ENCODE data around the gene SIM1. TPM values are rescaled to one million over a fixed set of nuclear protein-coding genes. Genes with fewer than 3 reads are reported as not detected.

SIM1 gene
- total RNA-seq, 2 experiments from 2014 or later, result not detected

DNA sequence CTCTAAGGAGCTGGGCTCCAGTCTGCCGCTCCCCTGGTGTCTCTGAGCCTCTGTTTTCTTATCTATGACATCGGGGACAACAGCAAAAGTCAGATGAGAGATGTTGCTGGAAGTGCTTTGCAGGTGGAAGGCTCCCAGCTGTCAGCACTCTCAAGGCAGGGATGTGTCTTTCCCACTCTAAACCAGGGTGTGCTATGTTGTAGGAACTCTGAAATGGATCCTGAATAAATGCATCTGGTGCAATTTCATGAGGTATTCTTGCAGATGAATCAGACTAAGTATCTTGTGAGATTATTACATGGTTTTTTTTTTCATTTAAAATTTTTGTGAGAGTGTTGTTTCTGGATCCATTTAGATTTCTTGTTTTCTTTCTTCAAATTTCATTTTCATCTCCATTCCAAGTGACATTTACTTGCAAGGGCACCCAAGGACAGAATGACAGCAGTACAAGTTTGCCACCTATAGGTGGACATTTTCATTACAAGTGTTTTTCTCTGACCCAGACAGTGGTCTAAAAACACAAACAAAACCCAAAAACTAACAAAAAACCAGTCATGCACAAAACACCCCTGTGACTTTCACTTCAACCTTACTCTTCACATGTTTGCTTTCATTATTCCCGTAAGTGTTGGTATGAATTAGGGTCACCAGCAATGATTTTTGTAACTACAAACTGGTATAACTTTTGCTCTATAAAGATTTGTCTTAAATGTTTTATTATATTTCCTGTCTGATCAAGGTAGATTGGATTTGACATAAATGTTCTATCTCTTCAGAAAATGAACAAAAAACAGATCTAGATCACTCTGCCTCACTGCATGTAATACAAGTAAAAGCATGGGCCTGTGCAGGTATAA lies 14.7 kb upstream of the SIM1 start:
- H3K4me1 Mint-ChIP-seq, result no peaks in the 10 kb centered on the region
- peaks cover 36% of the 10 kb centered on the region for H3K27me3 Mint-ChIP-seq
- H3K4me3 Mint-ChIP-seq, result no peak overlapping the region
- no peak overlapping the region for H3K27ac Mint-ChIP-seq
- H3K36me3 Mint-ChIP-seq, result no peaks in the 10 kb centered on the region
- H3K9me3 Mint-ChIP-seq, result no peaks in the 10 kb centered on the region
- DNase-seq, result no peak

- no peaks in the 10 kb centered on the region for H3K9me3 Mint-ChIP-seq
- H3K4me3 Mint-ChIP-seq, result no peak overlapping the region
- H3K27ac Mint-ChIP-seq, result no peak overlapping the region
- H3K4me1 Mint-ChIP-seq, result peaks cover 7% of the 10 kb centered on the region
- peaks cover 65% of the 10 kb centered on the region for H3K27me3 Mint-ChIP-seq
- no peak for DNase-seq
- H3K36me3 Mint-ChIP-seq, result no peaks in the 10 kb centered on the region
Measured at GRCh38 chr6:100475554-100476320, 11.0 kb upstream of the SIM1 start.

- Mint-ChIP-seq H3K36me3 (peaks cover 1% of the 10 kb centered on the region), H3K9me3 (peaks cover 2% of the 10 kb centered on the region), H3K27ac (no peak overlapping the region), H3K4me3 (no peak overlapping the region), H3K4me1 (peaks cover 7% of the 10 kb centered on the region), H3K27me3 (peaks cover 89% of the 10 kb centered on the region)
- no peak for DNase-seq
Measured at GRCh38 chr6:100473182-100473581, 8.5 kb upstream of the SIM1 start.

- H3K27ac Mint-ChIP-seq, result no peak overlapping the region
- peak; percentile 54 for DNase-seq
- H3K9me3 Mint-ChIP-seq, result peaks cover 7% of the 10 kb centered on the region
- peaks cover 9% of the 10 kb centered on the region for H3K4me1 Mint-ChIP-seq
- peaks cover 89% of the 10 kb centered on the region for H3K27me3 Mint-ChIP-seq
- peaks cover 5% of the 10 kb centered on the region for H3K36me3 Mint-ChIP-seq
- no peak overlapping the region for H3K4me3 Mint-ChIP-seq
Measured at GRCh38 chr6:100472674-100473073, 8.0 kb upstream of the SIM1 start.

GRCh38 chr6:100470422-100471120 lies 5.8 kb upstream of the SIM1 start:
- Mint-ChIP-seq H3K4me3 (no peak overlapping the region), H3K36me3 (peaks cover 6% of the 10 kb centered on the region), H3K9me3 (peaks cover 9% of the 10 kb centered on the region), H3K27ac (no peak overlapping the region), H3K27me3 (peaks cover 90% of the 10 kb centered on the region), H3K4me1 (peaks cover 18% of the 10 kb centered on the region)
- DNase-seq, result no peak

DNA sequence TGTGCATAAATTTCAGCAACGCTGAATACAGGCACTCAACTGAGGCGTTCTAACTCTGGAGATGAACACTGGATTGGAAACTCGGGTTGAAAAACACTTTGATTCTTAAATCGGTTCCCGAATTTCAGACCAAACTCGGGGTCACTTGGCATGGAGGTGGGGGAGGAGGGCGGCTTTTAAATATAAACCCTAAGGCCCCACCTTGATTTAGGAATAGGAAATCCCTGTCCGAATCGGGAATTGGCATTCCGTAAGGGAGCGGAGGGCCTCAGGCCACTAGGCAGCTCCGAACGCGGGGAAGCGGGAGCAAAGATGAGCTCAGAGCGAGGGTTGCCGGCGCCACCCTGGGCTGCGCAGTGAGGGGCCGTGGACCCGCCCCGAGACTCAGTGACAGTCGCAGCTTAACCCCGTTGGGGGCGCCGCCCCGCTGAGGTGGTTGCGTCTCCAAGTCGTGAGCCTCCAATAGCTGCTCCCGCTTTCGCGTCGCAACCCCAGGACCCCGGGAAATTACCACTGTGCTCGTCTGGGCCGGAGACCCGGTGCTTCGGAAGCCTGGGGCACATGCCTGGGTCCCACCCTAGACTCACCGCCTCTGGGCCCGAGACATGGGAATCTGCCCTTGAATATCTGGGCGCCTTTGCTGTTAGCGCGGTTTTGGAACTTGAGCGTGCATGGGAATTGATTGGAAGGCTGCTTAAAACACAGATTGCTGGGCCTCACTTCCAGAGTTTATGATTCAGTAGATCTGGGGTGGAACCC lies 4.6 kb upstream of the SIM1 start:
- no peak for DNase-seq
- peaks cover 9% of the 10 kb centered on the region for H3K9me3 Mint-ChIP-seq

DNA sequence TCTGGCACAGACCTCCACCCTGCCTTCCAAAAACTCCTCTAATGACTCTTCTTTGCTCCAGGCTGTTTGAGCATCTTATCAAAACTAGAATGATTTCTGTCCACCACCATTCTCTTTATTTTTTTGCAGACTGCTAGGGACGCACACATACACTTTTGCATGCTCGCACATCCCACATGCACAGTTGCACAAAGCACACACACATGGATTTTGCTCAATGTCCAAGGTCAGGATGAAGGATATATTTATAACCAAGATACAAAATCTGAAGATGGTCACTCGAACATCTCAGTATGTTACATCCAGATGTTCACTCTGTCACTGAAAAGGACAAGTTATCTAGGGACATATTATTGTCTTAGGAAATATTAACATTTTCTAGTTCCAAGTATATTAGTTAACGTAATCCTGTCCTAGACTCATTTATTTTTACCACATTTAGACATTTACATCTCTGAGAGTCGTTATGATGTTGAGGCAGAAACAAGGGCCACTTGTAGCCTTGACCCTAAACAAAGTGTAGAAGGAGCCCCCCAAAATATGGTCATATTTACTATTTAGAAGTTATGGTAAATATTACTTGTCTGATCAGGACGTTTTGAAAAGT lies 3.4 kb upstream of the SIM1 start:
- Mint-ChIP-seq H3K27ac (no peak overlapping the region), H3K4me1 (peaks cover 19% of the 10 kb centered on the region), H3K9me3 (peaks cover 9% of the 10 kb centered on the region), H3K4me3 (no peak overlapping the region), H3K27me3 (peaks cover 96% of the 10 kb centered on the region), H3K36me3 (peaks cover 11% of the 10 kb centered on the region)
- no peak for DNase-seq

More for the DNA sequence above, 4.6 kb upstream of the SIM1 start:
- H3K4me1 Mint-ChIP-seq, result peaks cover 20% of the 10 kb centered on the region
- no peak overlapping the region for H3K27ac Mint-ChIP-seq
- H3K36me3 Mint-ChIP-seq, result peaks cover 11% of the 10 kb centered on the region
- H3K27me3 Mint-ChIP-seq, result peaks cover 95% of the 10 kb centered on the region
- H3K4me3 Mint-ChIP-seq, result no peak overlapping the region

DNA sequence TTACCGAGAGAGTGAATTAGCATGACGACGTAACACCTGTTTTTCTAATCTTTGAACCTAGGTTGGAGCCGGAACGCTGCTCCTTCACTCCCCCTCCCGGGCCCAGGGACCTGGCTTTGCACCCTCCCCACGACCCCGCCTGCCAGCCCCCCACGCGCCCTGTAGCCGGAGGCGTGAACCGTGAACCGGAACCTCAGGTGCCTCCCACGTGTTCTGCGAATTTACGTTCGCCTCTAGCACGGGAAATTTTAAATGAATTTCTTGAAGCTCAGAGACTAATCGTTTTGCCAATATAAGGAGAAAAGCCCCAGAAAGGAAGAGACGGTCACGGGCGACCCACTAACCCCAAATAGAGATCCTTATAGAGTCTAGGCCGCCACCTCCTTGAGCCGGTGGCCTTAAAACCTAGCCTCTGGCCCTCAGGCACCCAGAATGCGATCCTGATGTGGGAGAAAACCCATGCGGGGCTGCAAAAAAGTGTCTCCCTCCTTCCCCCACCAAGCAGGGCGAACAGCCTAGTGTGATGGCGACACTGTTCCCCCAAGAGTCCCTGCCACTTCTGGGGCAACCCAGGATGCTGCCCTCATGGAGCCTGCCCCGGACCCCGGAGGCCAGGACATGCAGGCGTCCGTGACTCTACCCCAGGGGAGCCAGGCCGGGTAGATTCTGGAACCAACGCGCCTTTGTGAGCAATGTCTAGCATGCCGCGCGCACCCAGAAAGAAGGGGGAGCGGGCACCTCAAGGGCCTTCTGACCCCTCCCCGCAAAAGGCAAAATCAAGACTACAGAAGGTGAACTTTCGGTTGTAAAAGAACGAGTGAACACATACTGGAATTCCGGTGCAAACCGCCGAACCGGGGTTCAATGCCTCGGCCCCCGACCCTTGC lies 2.7 kb upstream of the SIM1 start:
- Mint-ChIP-seq H3K36me3 (peaks cover 11% of the 10 kb centered on the region), H3K4me1 (peaks cover 14% of the 10 kb centered on the region), H3K9me3 (peaks cover 10% of the 10 kb centered on the region), H3K27ac (no peak overlapping the region), H3K4me3 (no peak overlapping the region), H3K27me3 (peaks cover 96% of the 10 kb centered on the region)
- no peak for DNase-seq

DNA sequence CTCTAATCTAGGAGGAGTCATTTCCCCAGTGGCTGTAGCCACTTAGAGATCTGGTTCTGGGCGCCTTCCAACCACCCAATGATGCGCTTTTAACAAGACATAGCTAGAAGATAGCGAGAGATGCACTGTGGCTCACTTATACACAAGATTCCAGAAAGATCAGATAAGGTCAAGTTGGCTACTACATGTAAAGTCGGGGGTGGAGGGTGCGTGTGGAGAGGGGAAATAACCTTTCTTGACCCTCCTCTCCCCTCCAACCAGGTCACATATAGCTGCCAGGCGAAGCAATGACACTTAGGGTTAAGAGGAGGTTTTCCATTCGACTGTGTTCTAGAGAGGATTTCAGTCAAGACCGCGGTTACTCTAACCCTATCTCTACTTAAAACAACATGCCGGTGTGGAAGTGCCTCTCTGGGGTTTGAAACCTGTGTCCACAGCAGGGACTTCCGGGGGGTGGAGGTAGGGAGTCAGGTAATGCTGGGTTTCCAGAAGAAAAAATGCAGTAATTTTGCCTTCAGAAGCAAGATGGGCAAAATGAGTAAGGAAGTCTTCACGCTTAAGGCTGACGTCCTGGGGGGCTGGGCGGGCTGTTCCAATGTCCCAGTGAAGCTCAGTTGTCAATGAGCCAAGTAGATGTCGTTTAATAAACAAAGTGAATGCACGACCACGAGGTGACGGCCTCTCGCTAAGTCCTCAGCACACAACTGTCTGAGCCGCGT lies 1.8 kb upstream of the SIM1 start:
- no peak overlapping the region for H3K27ac Mint-ChIP-seq
- no peak overlapping the region for H3K4me3 Mint-ChIP-seq
- H3K36me3 Mint-ChIP-seq, result peaks cover 11% of the 10 kb centered on the region
- no peak for DNase-seq
- peaks cover 98% of the 10 kb centered on the region for H3K27me3 Mint-ChIP-seq
- H3K4me1 Mint-ChIP-seq, result peaks cover 14% of the 10 kb centered on the region
- H3K9me3 Mint-ChIP-seq, result peaks cover 14% of the 10 kb centered on the region

GRCh38 chr6:100465701-100466409 lies 1.1 kb upstream of the SIM1 start:
- Mint-ChIP-seq H3K9me3 (peaks cover 14% of the 10 kb centered on the region), H3K27me3 (peaks cover 98% of the 10 kb centered on the region)
- no peak for DNase-seq

DNA sequence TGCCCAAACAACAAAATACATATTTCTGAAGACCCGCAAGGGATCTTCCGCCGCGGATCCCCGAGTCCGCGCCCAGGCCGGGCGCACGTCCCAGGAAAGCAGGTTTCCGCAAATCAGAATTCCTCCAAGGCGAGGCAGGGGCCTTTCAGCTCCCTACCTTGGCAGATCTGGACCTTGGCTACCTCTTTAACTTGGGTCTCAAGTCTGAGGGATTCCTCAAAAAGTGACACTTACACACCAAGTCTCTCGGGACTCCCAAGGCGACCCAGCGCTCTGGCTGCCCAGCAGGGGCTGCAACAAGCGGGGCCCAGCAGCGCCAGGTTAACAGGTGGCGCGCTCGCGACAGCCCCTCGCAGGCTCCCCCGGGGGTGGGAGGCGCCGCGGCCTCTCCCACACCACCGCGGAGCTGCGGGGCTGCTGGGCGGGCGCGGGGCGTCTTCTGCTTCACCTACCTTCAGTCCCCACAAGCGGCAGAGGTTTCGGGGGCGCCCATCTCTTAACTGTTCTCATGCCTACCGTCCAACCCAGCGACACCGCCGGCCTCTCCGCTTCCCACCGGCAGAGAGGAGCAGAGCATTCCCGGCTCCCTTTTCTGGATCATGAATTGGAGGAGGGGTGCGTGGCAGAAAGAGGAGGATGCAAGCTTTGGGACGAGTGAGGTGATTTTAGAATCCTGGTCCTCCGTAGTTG lies 414 bp downstream of the SIM1 start:
- H3K9me3 Mint-ChIP-seq, result peaks cover 16% of the 10 kb centered on the region
- H3K27me3 Mint-ChIP-seq, result peaks cover 89% of the 10 kb centered on the region
- H3K4me3 Mint-ChIP-seq, result peak overlapping the region; percentile 29
- peaks cover 14% of the 10 kb centered on the region for H3K36me3 Mint-ChIP-seq
- H3K4me1 Mint-ChIP-seq, result peaks cover 16% of the 10 kb centered on the region
- DNase-seq, result no peak
- no peak overlapping the region for H3K27ac Mint-ChIP-seq

More at GRCh38 chr6:100465701-100466409, 1.1 kb upstream of the SIM1 start:
- H3K4me3 Mint-ChIP-seq, result no peak overlapping the region
- peaks cover 16% of the 10 kb centered on the region for H3K4me1 Mint-ChIP-seq
- H3K36me3 Mint-ChIP-seq, result peaks cover 11% of the 10 kb centered on the region
- H3K27ac Mint-ChIP-seq, result peak overlapping the region; percentile 25

GRCh38 chr6:100463630-100464161 lies 1.0 kb downstream of the SIM1 start:
- peaks cover 17% of the 10 kb centered on the region for H3K9me3 Mint-ChIP-seq
- peaks cover 83% of the 10 kb centered on the region for H3K27me3 Mint-ChIP-seq
- no peak overlapping the region for H3K27ac Mint-ChIP-seq
- DNase-seq, result no peak
- peaks cover 14% of the 10 kb centered on the region for H3K36me3 Mint-ChIP-seq
- H3K4me1 Mint-ChIP-seq, result peaks cover 16% of the 10 kb centered on the region
- H3K4me3 Mint-ChIP-seq, result no peak overlapping the region

Data from activated naive CD8-positive, alpha-beta T cell treated with anti-CD3 and anti-CD28 coated beads for 36 hours (primary cell).